ENCODE results near the gene GJD4.

GJD4 gene

DNA sequence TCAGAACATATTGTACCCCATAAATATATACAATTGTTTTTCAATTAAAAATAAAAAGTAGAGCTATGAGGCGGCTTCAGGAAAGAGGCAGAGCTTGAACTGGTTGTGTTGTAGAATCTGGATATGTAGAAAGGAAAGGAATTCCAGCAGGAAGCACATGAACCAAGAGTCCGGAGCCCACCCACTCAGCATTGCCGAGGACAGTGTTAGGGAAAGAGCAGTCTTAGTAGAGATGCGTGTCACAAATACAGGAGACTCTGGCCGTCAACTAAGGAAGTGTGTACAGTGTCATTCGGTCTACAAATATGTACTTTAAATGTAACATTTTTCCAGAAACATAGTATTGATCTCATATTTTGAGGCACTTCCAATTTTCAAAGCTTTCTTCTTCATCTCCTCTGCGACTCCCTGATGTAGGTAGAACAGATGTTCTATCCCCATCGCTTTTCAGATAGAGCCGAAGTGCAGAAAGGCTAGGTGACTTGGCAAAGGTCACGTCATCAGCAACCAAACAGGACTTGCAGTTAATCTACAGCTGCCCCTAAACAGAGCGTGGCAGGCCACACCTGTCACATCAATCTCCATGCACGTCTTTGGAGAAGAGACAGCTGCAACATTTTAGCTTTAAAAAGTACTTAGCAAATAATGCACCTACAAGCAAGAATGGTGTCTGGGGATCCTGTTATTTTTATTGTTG, 25.3 kb upstream of the GJD4 start:
- no peak for DNase-seq

DNA sequence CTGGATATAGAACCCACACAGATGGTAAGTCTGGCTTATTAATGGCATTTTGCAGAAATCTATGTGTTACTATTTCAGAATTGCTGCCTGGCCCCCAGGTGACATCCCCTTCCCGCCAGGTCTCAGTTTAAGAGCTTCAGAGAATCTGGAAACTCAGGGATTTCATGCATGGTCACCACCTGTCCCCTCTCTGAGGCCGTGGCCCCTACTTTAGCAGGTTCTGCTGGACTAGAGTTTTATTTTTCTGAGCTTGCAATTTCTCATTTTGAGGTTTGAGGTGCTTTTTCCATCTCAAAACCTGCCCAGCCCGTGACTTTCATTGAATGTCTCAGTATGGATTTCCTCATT, 24.7 kb upstream of the GJD4 start:
- DNase-seq: no peak

DNA sequence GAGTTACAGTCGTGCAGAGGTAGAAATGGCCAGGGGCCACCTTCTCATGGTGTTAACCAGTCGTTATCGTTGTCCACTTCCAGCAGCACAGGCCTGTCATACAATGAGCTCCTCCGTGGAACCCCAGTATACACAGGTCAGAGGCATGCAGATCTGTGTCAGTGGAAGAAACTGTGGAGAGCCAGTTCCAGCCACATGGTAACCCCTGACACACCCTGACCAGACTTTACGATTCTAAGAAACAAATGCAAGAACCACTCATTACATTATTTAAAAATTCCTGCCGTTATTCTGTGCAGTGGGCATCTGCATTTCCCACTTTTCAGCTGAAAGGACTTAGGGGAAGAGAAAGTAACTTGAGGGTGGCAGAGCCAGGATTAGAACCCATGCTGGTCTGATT, 23.5 kb upstream of the GJD4 start:
- no peak for DNase-seq

DNA sequence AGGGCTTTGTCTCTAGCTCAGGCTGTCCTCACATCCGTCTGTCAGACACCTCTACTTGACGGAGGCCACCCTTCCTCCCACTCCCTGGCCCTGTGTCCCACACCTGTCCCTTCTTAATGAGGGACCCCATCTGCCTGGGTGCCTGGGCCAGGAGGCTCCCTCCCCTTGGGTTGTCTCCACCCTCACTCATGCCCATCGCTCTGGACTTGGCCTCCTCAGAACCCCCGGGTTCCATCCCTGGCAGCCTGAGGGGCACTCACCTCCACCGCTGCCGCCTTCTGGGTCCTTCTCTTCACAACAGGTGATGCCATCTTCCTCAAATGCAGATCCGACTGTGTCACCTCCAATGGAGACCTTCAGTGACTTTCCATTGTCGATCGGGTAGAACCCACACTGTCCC, 20.2 kb upstream of the GJD4 start:
- DNase-seq: no peak

DNA sequence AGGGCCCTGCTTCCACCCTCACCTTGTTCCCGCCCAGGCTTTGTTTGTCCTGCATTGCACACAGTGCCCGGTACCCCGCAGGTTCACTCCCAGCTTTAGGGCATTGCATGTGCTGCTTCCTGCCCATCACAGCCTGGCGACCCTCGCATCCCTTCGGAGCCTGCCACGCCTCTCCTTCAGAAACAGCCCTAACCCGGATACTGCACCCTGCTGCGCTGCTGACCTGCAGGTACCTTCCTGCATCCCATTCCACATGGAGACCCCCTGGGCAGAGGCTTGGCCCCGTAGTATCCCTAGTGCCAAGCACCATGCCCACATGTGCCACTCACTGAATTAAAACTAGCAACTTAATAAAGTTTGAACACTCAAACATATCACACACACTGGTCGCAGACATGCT, 19.8 kb upstream of the GJD4 start:
- no peak for DNase-seq

DNA sequence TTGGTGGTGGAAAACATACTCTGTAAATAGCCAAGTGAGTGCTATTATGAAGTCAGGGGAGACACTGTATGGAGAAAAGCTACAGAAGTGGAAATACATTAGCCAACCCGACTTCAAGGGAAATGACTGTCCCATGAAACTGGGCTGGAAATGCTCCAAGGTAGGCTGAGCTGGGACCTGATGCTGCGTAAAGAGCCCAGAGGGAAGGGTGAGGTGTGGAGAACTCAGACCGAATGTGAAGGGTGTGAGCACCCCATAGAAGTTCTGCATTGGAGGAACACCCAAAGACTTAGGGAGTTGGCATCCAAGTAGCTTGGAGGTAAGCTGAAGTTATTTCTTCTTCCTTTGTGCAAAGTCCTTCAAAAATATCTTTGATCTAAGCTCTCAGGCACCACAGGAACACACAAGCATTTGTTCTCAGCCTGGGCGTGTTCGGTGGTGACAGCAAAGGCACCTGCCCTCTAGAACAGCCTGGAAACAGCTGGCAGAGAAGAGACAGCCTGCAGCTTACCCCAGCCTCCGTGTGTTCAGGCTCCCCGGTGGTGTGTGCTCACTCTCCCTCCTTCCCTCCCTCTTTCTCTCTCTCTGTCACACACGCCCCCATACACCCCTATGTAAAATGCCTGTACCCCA, 19.1 kb upstream of the GJD4 start:
- DNase-seq: no peak

DNA sequence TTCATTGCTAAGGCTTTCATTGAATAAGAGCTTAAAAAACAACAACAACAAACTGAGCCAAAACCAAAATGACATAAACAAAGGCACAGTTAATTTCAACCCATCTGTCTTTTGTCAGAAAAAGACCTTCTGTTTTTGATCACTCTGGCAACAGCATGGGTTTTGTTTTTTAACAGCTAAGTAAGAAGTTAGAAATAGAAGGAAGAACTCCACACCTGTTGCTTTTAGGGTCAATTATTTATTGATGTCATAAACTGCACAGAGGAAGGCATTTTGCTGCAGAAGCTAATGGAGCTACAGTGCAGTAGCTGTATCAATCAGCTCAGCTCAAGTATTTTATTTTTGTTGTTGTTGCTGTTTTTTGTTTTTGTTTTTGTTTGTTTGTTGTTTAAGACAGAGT, 16.3 kb upstream of the GJD4 start:
- DNase-seq: no peak

DNA sequence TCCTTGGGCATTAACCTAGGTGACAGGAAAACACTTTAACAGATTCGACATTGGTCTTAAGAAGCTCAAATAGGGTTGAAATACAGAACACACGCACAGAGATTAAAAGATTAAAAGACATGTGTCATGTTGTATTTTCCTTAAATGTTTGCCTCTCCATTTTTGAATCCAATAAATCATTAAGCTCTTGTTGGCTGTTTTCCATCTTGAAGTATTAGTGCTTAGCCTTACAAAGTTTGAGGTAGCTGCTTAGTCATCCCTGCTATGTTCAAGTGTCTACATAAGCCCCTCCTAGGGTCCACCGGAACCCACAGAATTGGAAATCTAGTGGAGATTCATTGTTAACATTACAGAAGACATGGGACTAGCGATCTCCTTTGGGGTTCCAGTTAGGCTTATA, 12.7 kb upstream of the GJD4 start:
- DNase-seq: no peak

DNA sequence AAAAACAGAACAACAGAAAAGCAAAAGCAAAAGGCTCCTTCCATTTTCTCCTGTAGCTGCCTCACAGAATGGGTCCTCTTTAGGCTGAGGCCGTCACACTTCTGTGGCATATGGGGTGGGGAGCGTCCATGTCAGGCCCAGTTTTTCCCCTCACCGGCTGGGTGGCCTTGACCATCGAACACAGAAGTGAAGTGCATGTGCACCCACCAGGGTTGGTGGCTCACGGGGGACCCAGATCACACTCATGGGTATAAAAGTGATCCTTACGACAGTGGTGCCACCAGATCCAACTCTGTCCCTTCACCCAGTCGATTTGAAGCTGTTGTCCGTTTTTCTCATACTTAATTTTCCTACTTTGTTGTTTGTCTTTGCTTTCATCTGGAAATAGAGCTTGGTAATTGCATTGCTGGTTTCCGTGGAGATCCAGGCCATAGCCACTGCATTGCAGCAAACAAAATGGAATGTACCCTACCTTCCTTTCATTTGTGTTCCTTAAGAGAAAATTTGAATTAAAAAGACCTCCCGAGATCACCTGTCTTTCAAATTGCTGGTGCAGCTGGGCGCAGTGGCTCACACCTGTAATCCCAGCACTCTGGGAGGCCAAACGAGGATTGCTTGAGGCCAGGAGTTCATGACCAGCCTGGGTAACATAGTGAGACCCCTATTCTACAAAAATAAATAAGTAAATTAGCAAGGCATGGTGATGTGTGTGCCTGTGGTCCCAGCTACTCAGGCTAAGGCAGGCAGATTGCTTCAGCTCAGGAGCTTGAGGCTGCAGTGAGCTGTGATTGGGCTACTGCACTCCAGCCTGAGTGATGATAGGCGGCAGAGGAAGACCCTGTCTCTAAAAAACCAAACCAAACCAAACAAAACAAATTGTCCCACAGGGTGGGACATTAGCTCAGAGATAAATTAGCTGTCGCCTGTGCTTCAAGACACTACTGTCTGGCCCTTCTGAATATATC, 10.7 kb upstream of the GJD4 start:
- DNase-seq: no peak

DNA sequence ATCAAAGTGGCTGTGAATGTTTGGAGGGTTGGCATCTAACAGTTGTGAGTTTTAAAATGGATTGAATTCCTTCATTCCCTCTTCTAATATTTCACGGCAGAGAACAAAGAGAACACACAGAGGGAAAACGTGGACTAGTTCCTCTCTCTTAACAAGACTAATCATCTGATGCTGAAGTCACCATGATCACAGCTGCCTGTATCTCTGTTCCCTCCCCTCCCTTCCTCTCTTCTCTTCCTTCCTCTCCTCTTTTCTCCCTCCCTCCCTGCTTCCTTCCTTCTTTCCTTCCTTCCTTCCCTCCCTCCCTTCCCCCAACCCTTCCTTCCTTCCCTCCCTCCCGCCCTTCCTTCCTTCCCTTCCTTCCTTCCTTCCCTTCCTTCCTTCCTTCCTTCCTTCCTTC, 10.0 kb upstream of the GJD4 start:
- no peak for DNase-seq

DNA sequence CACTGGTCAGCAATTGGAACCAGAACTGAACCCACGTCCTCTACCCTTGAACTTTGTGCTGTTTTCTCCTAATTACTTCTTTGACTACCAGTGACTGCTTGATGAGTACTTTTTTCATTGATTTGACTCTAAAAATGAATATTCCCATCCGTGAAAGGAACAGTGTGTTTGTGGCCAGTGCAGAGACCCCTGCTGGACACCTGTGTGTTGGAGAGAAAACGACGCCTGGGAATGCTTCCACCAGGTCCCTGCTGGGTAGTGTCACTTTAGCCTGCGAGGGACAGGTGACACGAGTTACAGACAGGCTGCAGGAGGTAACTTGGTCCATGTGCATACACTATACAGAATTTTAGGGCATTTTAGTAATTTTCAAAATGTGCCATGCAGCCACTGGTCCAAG, 6.8 kb upstream of the GJD4 start:
- no peak for DNase-seq

DNA sequence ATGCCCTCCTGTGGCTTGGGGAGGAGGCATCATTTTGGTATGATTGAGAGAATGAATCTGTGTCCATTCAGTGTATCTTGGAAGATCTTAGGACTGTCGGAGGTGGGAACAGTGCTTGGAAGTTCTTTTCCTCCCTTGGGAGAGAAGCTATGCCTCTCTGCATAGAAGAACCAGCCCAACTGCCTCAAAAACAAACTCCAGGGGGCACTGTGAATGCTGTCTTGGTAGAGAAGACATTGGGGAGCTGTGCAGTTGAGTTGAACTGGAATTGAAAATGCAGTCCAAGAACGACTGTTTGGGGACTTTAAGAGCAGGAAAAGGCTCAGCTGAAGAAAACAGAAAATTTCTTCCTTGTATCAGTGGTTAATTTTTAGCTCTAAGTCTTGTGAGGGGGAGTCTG, 4.9 kb upstream of the GJD4 start:
- no peak for DNase-seq

DNA sequence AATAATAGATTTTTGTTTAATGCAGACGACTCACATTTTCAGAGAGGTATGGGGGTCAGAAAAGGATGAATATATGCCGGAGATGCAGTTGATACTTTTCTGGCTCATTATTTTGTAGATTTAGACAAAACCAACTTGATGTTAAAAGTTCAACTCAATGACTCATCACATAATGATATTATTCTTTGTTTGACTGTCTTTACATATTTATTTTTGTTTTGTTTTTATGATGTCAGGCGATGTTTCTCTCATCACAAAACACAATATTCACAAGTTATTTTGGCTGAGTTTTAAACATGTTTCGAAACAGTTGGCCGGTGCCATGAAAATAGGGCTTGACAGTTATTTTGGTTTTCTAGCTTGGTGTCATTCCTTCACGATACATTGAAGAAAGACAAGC, 1.3 kb downstream of the GJD4 start:
- no peak for DNase-seq

DNA sequence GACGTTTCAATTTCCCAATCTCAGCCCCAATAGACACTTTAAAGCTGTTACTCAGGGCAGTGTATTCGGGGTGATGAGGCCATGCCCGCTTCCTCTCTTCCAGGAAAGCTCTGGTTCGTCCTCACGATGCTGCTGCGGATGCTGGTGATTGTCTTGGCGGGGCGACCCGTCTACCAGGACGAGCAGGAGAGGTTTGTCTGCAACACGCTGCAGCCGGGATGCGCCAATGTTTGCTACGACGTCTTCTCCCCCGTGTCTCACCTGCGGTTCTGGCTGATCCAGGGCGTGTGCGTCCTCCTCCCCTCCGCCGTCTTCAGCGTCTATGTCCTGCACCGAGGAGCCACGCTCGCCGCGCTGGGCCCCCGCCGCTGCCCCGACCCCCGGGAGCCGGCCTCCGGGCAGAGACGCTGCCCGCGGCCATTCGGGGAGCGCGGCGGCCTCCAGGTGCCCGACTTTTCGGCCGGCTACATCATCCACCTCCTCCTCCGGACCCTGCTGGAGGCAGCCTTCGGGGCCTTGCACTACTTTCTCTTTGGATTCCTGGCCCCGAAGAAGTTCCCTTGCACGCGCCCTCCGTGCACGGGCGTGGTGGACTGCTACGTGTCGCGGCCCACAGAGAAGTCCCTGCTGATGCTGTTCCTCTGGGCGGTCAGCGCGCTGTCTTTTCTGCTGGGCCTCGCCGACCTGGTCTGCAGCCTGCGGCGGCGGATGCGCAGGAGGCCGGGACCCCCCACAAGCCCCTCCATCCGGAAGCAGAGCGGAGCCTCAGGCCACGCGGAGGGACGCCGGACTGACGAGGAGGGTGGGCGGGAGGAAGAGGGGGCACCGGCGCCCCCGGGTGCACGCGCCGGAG, 2.6 kb downstream of the GJD4 start:
- no peak for DNase-seq

DNA sequence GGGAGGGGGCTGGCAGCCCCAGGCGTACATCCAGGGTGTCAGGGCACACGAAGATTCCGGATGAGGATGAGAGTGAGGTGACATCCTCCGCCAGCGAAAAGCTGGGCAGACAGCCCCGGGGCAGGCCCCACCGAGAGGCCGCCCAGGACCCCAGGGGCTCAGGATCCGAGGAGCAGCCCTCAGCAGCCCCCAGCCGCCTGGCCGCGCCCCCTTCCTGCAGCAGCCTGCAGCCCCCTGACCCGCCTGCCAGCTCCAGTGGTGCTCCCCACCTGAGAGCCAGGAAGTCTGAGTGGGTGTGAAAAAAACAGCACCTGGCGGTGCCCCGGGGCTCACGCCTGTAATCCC, 3.2 kb downstream of the GJD4 start:
- no peak for DNase-seq

DNA sequence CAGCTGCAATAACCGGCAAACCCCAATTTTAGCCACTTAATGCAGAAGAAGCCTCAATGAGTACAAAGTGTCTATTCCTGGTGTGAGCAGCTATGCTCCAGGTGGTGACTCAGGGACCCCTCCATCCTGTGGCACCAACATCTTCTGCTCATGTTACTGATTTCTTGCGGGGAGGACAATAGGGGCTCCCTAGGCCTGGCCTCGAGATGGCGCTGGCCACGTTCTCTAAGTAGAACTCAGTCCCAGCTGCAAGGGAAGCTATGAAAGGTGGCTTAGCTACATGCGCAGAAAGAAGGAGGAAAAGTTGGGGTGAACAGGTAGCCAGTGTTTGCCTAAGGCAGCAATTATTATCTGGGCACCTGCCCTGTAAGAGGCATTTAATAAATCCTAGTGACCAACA, 6.6 kb downstream of the GJD4 start:
- no peak for DNase-seq

DNA sequence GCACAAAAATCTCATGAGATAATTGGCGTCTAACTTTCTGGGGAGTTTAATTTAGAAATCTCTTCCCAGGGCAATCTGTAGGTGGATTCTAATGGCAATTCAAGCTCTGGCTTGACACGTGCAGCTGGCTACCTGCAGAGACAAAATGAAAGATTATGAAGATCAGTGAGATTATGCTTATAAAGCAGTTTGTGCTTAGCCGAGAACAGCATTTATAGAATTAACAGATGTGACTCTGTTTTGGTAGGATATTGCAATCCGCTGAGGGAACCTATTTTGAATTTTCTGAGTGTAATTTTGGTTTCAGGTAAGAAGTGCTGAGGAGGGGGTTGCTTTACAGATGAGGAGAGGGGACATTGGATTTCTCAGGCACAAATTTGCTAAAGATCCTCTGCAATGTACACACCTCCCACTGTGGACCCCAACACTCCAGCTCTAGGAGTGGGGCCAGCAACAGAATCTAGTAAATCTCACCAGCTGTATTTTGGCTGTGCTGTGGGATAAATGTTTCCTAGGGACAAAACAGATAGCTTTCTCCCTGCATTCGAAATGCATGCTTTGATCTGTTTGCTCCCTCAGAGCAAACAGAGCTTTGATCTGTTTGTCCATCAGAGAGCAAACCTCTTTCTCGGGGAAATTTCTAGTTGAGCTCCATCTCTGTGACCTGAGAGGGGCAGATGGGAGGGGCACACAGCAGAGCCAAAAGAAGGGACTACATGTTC, 7.4 kb downstream of the GJD4 start:
- DNase-seq: no peak

DNA sequence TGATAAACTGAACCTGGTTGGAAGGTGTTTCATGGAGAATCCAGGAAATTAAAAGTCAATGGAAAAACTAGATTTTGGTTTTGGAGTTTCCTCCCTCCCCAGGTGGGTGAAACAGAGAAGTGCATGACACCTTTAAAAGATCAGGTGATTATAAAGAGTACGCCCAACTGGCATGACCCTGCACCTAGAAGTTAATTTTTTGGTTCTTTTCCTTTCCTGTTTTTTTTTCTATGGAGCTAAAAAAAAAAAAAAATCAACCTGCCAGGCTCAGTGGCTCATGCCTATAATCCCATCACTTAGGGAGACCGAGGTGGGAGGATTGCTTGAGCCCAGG, 7.9 kb downstream of the GJD4 start:
- no peak for DNase-seq

DNA sequence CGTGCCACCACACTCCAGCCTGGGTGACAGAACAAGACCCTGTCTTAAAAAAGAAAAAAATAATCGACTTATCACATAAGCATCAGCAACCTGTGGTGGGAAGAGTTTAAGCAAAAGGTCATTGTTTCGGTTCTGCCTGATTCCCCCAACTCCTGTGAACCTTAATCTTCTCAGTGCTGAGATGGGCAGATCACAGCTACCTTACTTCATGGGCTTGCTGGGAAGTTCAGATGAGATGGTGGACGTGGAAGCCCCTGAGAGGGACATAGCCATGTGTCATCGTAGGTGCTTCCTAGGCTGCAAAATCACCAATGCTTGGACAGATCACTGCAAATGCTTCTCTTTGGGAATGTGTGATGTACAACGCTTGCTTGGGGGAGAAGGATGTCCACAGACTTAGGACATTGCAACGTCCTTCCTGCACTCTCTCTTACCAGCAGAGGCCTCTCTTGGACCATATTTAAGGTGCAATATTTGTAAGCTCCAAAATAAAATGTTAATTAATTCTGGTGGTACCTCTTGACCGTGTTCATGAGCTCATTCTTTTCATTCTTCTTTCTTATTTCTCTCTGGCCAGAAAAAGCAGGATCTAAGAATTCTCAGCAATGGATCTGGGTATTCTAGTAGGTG, 8.6 kb downstream of the GJD4 start:
- no peak for DNase-seq

DNA sequence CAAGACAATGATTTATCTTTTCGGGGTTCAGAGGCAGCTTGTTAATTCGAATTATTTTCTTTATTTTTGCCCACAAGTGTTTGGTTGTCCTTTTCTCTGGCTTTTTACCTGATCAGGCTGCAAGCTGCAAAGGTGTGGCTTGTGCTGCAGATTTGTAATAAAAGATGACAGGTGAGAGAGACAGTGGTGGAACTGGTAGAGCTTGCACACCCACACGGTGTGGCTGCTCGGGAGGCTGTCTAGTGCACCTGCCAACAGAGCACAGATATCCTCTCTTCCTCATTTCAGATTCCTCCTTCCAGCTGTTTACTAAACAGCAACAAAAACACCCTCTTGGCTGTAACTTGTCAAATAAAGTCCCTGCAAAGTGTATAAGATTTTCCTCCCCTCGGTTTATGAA, 9.2 kb downstream of the GJD4 start:
- no peak for DNase-seq

DNA sequence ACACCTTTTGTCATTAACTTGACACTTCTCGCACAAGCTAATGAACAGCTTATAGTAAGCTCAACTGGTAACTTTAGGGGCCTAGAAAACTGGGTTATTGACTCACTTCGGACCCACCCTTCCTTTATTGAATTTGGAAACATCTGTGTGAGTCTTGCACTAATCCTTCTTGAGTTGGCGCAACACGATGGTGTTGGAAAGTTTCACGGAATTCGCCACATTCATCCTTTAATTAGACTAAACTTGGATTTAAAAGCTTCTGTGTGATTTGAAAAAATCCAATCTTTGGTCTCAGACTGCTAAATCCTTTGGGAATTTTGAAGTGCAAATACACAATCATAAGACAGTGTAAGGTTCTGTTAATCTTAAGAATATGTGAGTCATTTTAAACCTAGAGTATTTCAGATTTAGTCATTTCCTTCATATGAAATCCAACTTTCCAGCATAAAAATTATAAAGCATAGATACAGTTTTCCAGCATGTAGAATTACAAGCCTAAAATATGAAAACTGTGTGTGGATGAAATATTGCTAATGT, 21.9 kb downstream of the GJD4 start:
- no peak for DNase-seq

DNA sequence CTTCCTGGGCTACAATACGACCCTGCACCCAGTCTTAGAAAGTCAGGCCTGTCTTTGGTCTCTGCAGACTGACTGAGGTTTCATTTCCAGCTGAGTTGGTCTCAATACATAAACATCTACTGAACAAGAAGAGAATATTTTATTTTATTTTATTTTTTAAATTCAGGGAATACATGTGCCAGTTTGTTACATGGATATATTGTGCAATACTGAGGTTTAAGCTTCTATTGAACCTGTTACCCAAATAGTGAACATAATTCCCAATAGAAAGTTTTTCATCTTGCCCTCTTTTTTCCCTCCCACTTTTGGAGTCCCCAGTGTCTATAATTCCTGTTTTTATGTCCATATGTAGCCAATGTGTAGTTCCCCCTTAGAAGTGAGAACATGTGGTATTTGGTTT, 26.3 kb downstream of the GJD4 start:
- no peak for DNase-seq
